HG03095 (cell line): ENCODE data around the gene KIF25.

Experiments
- ATAC-seq: cut with Tn5 transposase; IDR thresholded peaks from one replicate; pipeline ENCODE4 v1.9.1; 2021; ENCODE audit warnings: moderate library complexity; ENCODE audit not compliant: unreplicated experiment

The KIF25 gene

GRCh38 chr6:168049277-168049676 is 51.8 kb downstream of the KIF25 start:
- no peak for ATAC-seq

- no peak for ATAC-seq
These were observed 52.3 kb downstream of the KIF25 start for GRCh38 chr6:168049706-168050224.

DNA sequence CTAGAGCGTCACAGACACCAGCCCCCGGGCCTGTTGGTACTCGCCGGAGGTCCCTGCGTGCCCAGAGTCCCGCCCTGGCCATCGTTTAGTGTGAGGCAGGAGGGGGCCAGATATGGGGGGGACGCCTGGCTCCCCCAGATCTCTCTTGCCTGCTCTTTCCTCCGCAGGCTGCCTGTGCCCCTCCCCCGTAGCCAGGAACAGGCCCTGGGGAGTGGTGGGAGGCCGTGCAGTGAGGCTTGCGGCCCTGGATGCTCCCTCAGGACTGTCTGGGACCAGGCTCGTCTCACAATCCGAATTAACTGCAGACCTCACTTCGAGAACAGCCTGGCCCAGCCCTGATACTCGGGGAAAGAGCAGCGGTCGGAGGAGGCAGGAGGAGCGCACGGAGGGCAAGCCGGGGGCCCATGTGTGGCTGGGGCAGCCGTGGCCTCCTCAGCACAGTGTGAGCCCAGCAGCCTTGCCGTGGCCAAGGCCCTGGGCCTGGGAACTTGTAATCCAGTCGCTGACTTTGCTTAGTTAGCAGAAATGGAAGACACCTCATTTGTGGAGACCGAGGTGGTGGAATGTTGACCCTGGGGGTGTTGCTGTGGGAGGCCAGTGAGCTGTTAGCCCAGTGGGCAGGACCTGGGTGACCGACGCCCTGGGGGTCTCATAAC is 52.9 kb downstream of the KIF25 start:
- ATAC-seq = no peak

DNA sequence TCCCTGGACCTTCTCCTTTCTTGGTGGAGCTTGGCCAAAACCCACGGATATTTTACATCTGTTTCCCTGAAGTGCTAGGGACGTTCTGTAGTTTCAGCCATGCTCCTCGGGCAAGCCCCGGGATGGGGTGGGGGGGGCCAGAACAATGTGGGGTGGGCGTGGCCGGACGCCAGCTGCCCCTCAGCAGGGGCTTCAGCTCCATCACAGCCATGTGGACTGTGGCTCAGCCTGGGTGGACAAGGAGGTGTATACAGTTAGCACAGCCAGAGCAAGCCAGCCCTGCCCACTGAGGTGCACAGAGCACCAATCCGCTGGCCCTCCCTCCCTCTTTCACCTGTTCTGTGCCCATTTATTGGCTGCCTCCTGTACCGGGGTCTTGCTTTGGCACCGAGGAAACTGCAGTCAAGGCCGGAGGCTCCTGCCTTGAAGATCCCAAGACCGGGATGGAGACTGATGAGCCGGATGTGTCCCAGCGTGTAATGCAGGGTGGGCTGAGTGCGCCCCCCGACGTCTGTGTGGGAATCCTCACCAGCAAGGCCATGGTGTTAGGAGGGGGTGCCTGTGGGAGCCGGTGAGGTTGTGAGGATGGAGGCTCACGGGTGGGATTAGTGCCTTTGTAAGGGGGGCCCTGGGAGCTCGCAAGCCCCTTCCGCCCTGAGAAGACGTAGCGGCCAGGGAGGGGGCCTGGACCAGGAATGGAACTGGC is 53.6 kb downstream of the KIF25 start:
- ATAC-seq = no peak

DNA sequence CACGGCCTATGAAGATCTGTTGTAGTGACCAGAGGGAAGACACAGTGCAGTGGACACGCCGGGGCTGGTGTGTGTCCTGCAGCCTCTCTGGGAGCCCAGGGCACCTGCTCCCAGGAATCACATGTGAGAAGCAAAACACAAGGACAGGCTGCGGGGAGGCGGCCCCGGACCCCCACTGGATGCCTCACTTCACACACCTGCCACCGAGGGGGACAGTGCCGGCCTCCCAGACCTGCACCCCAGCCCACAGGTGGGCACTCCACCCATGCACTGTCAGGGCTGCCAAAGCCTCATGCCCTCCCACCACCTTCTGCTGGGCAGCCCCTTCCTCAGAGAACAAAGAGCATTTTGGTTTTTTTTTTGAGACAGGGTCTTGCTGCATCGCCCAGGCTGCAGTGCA is 54.2 kb downstream of the KIF25 start:
- ATAC-seq = no peak

GRCh38 chr6:168052291-168052891 is 54.9 kb downstream of the KIF25 start:
- ATAC-seq = no peak

DNA sequence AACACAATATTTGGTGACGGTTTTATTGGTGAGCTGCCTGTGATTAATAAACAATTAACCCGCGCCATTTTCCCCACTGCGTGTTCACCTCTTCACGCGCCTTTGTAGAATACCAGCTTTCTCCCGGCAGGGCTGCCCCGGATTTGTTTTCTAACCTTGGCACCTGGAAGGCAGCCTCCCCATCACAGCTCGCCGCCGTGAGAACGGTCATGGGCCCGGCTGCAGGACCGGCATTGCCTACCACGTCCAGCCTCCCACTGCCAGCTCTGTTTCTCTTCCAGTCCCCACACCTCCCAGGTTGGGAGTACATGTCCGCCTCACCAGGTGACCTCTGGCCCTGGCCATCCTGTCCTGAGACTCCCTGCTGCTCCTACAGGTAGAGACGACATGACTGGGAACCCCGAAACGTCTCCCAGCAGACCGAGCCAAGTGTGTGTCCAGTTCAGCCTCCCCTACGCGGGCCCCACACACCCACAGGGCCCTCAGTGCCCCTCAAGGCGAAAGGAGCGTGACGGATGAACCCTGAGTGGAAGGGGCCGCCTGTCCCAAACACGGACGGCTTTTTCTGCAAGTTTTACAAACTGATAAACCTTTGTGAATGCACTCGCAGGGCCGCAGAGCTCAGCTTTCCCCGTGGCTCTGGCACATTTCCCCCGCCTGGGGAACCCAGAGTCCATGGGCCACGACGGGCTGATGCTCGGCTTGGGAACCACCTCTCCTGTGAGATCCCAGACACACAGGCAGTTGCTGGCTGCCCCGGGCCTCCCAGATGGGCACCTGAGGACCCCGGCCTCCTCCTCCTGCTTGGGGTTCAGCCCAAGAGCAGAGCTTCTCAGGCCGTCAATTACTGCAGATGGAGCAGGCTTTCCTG is 55.9 kb downstream of the KIF25 start:
- no peak for ATAC-seq

DNA sequence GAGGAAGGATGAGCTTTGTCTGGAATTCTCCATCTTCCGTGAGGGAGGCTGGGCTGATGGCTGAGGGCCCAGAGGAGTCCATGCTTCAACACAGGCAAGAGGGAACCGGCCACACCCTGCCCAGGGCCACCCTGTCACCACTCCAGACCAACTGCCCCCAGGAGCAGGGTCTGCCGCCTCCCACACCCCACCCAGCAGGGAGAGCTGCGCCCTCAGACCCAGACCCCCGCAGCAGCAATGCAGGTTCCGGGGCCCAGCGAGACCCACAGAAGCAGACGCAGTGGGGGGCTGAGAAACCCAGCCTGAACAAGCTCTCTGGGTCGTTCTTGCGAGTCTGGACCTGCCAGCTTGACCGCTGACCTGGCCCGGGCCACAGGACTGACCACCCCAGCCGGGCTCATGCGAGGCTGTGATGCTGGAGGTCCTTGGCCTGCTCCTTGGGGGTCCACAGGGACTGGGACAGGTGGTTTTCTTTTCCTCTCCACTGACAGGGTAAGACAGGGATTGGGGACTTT is 56.5 kb downstream of the KIF25 start:
- ATAC-seq = no peak

- ATAC-seq = no peak
These were observed 57.5 kb downstream of the KIF25 start for GRCh38 chr6:168054765-168055560.

DNA sequence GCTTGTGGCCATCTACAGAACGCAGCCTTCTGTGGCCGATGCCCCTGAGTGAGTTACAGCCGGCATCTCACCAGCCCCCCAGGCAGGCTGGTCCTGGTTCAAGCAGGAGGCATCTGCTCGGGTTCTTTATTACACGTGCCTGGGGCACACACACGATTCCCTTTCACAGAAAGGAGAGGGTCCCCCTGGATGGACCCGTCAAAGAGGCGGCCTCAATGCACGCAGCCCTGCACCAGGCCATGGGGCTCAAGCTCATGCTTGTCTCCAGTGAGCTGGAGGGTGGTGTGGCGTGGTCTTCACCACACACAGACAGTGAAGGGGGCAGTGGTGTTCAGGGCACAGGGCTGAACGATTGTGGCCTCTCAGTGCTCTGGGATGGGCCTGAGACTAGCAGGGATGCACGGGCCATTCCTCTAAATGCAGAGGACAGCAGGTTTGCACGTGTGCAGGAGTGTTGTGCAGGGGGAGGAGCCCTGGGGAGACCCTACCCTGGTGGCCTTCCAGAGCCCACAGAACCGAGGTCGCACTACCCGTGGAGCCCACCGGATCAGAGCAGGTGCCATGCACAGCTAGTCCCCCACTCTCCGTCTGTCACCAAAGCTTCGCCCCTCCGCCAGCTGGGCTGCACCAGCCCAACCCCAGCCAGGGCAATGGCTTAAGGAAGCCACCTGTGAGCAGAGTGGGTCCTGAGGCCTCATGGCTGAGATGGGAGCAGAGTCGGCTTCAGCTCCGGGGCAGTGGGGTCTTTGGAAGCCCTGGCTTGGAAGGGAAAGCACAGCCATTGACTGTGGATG is 58.4 kb downstream of the KIF25 start:
- no peak for ATAC-seq

DNA sequence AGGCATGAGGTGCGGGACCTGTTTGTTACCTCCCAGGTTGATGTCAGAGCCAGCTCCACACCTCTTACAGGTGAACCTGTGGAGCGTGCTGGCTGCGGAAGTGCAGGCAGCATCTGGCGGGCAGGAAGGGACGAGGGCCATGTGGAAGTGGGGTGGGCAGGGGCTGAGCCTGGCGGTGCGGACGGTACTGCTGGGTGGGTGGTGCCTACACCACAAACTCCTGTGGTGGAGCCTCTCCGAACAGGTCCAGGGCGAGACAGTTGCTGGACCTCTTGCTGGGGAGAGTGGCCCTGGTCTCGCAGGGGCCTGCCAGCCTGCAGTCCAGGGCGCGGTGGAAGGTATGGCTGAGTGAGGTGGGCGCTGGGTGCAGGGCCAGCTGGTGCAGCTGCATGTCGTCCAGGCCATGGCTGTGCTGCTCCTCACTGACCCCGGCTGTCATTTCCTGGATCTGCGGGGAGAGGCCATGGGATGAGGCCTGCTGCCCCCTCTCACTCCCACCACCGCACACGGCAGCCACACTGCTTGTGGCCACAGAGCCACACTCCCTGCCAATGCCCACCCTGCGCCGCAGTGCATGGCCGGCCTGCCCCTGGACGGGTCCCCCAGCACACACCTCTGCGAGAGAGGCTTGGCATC is 59.5 kb downstream of the KIF25 start:
- ATAC-seq = no peak

DNA sequence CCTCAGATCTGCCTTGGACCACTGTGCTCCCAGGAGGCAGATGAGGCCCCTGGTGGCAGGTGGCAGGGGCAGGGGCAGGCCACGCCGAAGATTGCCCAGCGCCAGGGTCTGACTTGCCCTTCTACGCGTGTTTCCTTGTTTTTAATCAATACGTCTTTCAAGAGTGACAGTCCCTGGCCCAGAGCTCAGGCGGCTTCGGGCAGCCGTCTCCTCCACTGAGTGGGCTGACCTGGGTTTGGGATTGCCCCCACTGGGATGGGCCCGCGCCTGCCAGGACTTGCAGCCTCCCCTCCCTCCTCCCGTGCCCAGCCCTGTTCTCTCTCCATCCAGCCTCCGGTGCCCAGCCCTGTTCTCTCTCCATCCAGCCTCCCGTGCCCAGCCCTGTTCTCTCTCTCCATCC is 60.4 kb downstream of the KIF25 start:
- ATAC-seq = no peak

- no peak for ATAC-seq
These were observed 61.5 kb downstream of the KIF25 start for GRCh38 chr6:168058691-168059551.

- ATAC-seq = no peak
These were observed 63.1 kb downstream of the KIF25 start for GRCh38 chr6:168060521-168060931.

DNA sequence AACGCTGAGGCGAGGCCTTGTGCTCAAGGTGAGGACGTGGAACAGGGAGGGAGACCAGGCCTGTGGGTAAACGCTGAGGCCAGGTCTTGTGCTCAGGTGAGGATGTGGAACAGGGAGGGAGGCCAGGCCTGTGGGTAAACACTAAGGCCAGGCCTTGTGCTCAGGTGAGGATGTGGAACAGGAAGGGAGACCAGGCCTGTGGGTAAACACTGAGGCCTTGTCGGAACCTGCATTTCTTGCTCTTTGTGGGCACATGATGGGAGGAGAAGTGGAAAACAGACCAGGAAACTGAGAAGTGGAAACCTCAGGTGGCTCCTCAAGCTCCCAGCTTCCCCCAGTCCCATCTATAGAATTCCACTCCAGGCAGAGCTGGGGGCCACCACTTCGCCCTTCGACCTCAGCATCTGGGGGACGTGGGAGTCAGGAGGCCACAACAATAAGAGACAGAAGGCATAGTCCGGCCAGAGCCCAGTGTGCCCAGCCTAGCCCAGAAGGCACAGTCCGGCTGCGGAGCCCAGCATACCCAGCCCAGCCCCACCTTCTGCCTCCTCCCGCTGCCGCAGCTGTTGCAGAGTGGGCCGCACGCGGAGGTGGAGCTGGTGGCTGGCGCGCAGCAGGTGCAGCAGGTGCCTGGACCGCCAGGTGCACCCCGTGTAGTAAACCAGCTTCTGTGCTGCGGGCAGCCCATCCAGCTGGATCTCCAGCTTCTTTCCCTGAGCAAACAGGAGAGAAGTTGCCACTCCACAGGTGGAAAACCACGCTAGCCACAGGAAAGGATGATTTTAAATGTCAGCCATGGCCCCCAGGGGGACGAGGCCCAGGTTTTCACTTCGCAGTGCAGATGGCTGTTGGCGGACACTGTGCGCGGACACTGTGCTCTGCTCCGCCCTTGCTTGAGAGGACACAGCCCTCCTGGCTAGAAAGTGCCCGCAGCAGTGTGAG is 64.1 kb downstream of the KIF25 start:
- ATAC-seq = no peak

GRCh38 chr6:168062346-168063289 is 65.1 kb downstream of the KIF25 start:
- no peak for ATAC-seq
